H1 (cell line): ENCODE results near the gene SIRT7.

ENCODE experiments used
- CREB1 ChIP-seq: IDR thresholded peaks from 2 replicates; pipeline ENCODE4 v1.6.1; 2012; ENCODE audit warnings: inconsistent platforms
- POLR2A ChIP-seq, 2 experiments: IDR thresholded peaks; 1 replicate in 1 of 2; 2 replicates in 1 of 2; pipeline ENCODE4 v1.6.1; 2011; ENCODE audit warnings: low read depth in 2 of 2, low read length in 2 of 2, mild to moderate bottlenecking in 2 of 2; ENCODE audit errors: control extremely low read depth in 1 of 2
- RNF2 ChIP-seq: fragments of 200-900, 300-1000 bp; sonication (generic); IDR thresholded peaks from 2 replicates; pipeline ENCODE4 v1.7.1; 2016; ENCODE audit warnings: borderline replicate concordance, low read depth, mild to moderate bottlenecking, antibody characterized with exemption, low read length; ENCODE audit not compliant: poor library complexity, severe bottlenecking; ENCODE audit errors: missing control alignments
- TF ChIP-seq, protein P1 (sequence below), 3 experiments: IDR thresholded peaks; 1 replicate in 2 of 3; 2 replicates in 1 of 3; pipeline versions ENCODE4 v1.5.1 to v1.6.1; 2011; ENCODE audit warnings: low read length in 3 of 3, mild to moderate bottlenecking in 3 of 3, inconsistent platforms in 2 of 3, low read depth in 1 of 3, moderate library complexity in 1 of 3; ENCODE audit not compliant: insufficient read depth in 1 of 3; ENCODE audit errors: control extremely low read depth in 1 of 3
- TF ChIP-seq, protein P2 (sequence below): IDR thresholded peaks from 2 replicates; pipeline ENCODE4 v1.6.1; 2011; ENCODE audit warnings: low read depth, mild to moderate bottlenecking, low read length; ENCODE audit not compliant: insufficient read depth
- TF ChIP-seq, protein P3 (sequence below): IDR thresholded peaks from 2 replicates; pipeline ENCODE4 v1.6.1; 2012; ENCODE audit warnings: inconsistent platforms
- TF ChIP-seq, protein P4 (sequence below): fragments of 300-600 bp; sonication (generic); IDR thresholded peaks from 2 replicates; pipeline ENCODE4 v1.7.1; 2012; ENCODE audit warnings: low read length, moderate library complexity, mild to moderate bottlenecking, inconsistent platforms; ENCODE audit not compliant: insufficient replicate concordance
- TF ChIP-seq, protein P5 (sequence below): IDR thresholded peaks from 2 replicates; pipeline ENCODE4 v1.6.1; 2012; ENCODE audit warnings: inconsistent platforms

DNA sequence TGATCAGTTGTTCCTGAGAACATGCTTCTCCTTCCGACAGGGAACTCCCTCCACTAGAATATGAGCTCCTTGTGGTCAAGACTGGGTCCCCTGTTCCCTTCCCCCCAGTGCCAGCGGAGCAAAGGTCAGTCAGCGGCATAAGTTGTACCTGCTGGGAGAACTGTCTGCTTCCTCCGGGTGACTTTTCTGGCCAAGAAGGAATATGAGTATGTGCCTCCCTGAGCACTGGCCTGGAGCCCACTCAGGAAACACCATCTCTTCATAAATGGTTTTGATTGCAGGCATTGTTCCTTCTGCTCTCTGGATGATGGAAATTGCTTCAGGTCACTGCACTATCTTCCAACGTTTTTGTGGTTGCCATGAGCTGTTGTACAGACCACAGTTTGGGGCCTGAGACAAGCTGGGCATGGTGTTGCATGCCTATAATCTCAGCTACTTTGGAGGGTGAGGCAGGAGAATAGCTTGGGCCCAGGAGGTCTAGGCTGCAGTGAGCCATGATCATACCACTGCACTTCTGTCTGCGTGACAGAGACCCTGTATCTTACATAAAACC lies 54.8 kb downstream of the SIRT7 start:
- TF ChIP-seq, protein P1, sequence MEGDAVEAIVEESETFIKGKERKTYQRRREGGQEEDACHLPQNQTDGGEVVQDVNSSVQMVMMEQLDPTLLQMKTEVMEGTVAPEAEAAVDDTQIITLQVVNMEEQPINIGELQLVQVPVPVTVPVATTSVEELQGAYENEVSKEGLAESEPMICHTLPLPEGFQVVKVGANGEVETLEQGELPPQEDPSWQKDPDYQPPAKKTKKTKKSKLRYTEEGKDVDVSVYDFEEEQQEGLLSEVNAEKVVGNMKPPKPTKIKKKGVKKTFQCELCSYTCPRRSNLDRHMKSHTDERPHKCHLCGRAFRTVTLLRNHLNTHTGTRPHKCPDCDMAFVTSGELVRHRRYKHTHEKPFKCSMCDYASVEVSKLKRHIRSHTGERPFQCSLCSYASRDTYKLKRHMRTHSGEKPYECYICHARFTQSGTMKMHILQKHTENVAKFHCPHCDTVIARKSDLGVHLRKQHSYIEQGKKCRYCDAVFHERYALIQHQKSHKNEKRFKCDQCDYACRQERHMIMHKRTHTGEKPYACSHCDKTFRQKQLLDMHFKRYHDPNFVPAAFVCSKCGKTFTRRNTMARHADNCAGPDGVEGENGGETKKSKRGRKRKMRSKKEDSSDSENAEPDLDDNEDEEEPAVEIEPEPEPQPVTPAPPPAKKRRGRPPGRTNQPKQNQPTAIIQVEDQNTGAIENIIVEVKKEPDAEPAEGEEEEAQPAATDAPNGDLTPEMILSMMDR (IDR thresholded peaks at IDR 0.05; ENCODE audit: control extremely low read depth in 1 of 3, insufficient read depth in 1 of 3, low read depth in 1 of 3, low read length in 3 of 3) = no peak
- TF ChIP-seq, protein P2, sequence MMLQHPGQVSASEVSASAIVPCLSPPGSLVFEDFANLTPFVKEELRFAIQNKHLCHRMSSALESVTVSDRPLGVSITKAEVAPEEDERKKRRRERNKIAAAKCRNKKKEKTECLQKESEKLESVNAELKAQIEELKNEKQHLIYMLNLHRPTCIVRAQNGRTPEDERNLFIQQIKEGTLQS = no peak
- TF ChIP-seq POLR2A (IDR thresholded peaks at IDR 0.05; ENCODE audit: control extremely low read depth in 1 of 2, low read depth in 2 of 2, low read length in 2 of 2) (no peak), RNF2 (no peak), CREB1 (no peak)
- TF ChIP-seq, protein P3, sequence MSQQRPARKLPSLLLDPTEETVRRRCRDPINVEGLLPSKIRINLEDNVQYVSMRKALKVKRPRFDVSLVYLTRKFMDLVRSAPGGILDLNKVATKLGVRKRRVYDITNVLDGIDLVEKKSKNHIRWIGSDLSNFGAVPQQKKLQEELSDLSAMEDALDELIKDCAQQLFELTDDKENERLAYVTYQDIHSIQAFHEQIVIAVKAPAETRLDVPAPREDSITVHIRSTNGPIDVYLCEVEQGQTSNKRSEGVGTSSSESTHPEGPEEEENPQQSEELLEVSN = no peak
- TF ChIP-seq, protein P4, sequence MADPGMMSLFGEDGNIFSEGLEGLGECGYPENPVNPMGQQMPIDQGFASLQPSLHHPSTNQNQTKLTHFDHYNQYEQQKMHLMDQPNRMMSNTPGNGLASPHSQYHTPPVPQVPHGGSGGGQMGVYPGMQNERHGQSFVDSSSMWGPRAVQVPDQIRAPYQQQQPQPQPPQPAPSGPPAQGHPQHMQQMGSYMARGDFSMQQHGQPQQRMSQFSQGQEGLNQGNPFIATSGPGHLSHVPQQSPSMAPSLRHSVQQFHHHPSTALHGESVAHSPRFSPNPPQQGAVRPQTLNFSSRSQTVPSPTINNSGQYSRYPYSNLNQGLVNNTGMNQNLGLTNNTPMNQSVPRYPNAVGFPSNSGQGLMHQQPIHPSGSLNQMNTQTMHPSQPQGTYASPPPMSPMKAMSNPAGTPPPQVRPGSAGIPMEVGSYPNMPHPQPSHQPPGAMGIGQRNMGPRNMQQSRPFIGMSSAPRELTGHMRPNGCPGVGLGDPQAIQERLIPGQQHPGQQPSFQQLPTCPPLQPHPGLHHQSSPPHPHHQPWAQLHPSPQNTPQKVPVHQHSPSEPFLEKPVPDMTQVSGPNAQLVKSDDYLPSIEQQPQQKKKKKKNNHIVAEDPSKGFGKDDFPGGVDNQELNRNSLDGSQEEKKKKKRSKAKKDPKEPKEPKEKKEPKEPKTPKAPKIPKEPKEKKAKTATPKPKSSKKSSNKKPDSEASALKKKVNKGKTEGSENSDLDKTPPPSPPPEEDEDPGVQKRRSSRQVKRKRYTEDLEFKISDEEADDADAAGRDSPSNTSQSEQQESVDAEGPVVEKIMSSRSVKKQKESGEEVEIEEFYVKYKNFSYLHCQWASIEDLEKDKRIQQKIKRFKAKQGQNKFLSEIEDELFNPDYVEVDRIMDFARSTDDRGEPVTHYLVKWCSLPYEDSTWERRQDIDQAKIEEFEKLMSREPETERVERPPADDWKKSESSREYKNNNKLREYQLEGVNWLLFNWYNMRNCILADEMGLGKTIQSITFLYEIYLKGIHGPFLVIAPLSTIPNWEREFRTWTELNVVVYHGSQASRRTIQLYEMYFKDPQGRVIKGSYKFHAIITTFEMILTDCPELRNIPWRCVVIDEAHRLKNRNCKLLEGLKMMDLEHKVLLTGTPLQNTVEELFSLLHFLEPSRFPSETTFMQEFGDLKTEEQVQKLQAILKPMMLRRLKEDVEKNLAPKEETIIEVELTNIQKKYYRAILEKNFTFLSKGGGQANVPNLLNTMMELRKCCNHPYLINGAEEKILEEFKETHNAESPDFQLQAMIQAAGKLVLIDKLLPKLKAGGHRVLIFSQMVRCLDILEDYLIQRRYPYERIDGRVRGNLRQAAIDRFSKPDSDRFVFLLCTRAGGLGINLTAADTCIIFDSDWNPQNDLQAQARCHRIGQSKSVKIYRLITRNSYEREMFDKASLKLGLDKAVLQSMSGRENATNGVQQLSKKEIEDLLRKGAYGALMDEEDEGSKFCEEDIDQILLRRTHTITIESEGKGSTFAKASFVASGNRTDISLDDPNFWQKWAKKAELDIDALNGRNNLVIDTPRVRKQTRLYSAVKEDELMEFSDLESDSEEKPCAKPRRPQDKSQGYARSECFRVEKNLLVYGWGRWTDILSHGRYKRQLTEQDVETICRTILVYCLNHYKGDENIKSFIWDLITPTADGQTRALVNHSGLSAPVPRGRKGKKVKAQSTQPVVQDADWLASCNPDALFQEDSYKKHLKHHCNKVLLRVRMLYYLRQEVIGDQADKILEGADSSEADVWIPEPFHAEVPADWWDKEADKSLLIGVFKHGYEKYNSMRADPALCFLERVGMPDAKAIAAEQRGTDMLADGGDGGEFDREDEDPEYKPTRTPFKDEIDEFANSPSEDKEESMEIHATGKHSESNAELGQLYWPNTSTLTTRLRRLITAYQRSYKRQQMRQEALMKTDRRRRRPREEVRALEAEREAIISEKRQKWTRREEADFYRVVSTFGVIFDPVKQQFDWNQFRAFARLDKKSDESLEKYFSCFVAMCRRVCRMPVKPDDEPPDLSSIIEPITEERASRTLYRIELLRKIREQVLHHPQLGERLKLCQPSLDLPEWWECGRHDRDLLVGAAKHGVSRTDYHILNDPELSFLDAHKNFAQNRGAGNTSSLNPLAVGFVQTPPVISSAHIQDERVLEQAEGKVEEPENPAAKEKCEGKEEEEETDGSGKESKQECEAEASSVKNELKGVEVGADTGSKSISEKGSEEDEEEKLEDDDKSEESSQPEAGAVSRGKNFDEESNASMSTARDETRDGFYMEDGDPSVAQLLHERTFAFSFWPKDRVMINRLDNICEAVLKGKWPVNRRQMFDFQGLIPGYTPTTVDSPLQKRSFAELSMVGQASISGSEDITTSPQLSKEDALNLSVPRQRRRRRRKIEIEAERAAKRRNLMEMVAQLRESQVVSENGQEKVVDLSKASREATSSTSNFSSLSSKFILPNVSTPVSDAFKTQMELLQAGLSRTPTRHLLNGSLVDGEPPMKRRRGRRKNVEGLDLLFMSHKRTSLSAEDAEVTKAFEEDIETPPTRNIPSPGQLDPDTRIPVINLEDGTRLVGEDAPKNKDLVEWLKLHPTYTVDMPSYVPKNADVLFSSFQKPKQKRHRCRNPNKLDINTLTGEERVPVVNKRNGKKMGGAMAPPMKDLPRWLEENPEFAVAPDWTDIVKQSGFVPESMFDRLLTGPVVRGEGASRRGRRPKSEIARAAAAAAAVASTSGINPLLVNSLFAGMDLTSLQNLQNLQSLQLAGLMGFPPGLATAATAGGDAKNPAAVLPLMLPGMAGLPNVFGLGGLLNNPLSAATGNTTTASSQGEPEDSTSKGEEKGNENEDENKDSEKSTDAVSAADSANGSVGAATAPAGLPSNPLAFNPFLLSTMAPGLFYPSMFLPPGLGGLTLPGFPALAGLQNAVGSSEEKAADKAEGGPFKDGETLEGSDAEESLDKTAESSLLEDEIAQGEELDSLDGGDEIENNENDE = no peak
- TF ChIP-seq, protein P5, sequence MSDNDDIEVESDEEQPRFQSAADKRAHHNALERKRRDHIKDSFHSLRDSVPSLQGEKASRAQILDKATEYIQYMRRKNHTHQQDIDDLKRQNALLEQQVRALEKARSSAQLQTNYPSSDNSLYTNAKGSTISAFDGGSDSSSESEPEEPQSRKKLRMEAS = no peak
